Sigmoid colon (tissue), 7 donors: Measurements from ENCODE around the gene PRPF40B. TPM values are rescaled to one million over a fixed set of nuclear protein-coding genes. Genes with fewer than 3 reads are reported as not detected.

ENCODE experiments used
- DNase-seq: peaks from one replicate; pipeline ENCODE4 v3.0.0-alpha.2; 2019
- H3K27ac ChIP-seq, 4 donors: fragments of 200-600 bp; sonication (generic); one replicate each; pipeline ENCODE4 v1.5.1; 2016 to 2019; ENCODE audit warnings: mild to moderate bottlenecking in 1 of 4
- H3K27me3 ChIP-seq, 3 donors: fragments of 200-600 bp; sonication (generic); one replicate each; pipeline ENCODE4 v1.5.1; 2019; ENCODE audit warnings: mild to moderate bottlenecking in 1 of 3
- H3K36me3 ChIP-seq, 4 donors: fragments of 200-600 bp; sonication (generic); one replicate each; pipeline ENCODE4 v1.5.1; 2016 to 2019
- H3K4me1 ChIP-seq, 4 donors: fragments of 200-600 bp; sonication (generic); one replicate each; pipeline ENCODE4 v1.5.1; 2017 to 2019
- H3K4me3 ChIP-seq, 4 donors: fragments of 200-600 bp; sonication (generic); one replicate each; pipeline ENCODE4 v1.5.1; 2017 to 2019; ENCODE audit warnings: mild to moderate bottlenecking in 2 of 4, moderate library complexity in 1 of 4
- H3K9me3 ChIP-seq, 4 donors: fragments of 200-600 bp in 3 of 4; sonication (generic) in 3 of 4; one replicate each; pipeline versions ENCODE4 v1.5.1 to v1.6.1; 2013 to 2019
- EP300 ChIP-seq, 4 donors: sonication (generic); formaldehyde crosslinking; IDR thresholded peaks; one replicate each; pipeline ENCODE4 v1.6.1; 2017; ENCODE audit warnings: antibody characterized with exemption in 4 of 4
- POLR2A ChIP-seq, 2 donors: fragments of 450-650 bp; IDR thresholded peaks; one replicate each; pipeline ENCODE4 v1.6.1; 2016; ENCODE audit warnings: antibody characterized with exemption in 2 of 2, mild to moderate bottlenecking in 2 of 2, moderate library complexity in 2 of 2
- POLR2AphosphoS5 ChIP-seq, 4 donors: sonication (generic); formaldehyde crosslinking; IDR thresholded peaks; one replicate each; pipeline ENCODE4 v1.6.1; 2017; ENCODE audit warnings: antibody characterized with exemption in 4 of 4
- WGBS, 2 donors: extraction: QIAGEN DNeasy Blood & Tissue Kit; methylation state at CpG; one replicate each; pipeline ENCODE4 v1.1.7; 2013; 5-methylcytosine and 5-hydroxymethylcytosine counted together
- intact Hi-C: fragments of 100-400 bp; cut with DNase I; formaldehyde crosslinking; loops from one replicate; pipeline ENCODE4 v1.15.1; 2023
- polyA plus RNA-seq, 3 donors: library from polyadenylated mRNA; stranded (reverse); fragments of 200-250 nt; gene quantifications; one replicate each; pipeline ENCODE4 v1.2.3, GENCODE V29; 2013
- total RNA-seq, 4 donors: library from RNA; depleted of rRNA; stranded (reverse); fragments of >200 nt; gene quantifications; one replicate each; pipeline ENCODE4 v1.1.0, GENCODE V29; 2016
- TF ChIP-seq, protein P1 (sequence below), 4 experiments: fragments of 450-650 bp in 3 of 4; fragments of 200-600 bp in 1 of 4; IDR thresholded peaks; one replicate each; pipeline ENCODE4 v1.5.1; 2016 to 2019; ENCODE audit warnings: antibody characterized with exemption in 4 of 4, mild to moderate bottlenecking in 3 of 4, moderate library complexity in 2 of 4
- donor health status: healthy with polysubstance abuse.
- donor health status: Bipolar disorder and iron deficiency.
- donor health status: healthy.

The PRPF40B gene
- total and polyA plus RNA-seq, 7 donors, result 1.4 to 27.5 (median 13.3) TPM

DNA sequence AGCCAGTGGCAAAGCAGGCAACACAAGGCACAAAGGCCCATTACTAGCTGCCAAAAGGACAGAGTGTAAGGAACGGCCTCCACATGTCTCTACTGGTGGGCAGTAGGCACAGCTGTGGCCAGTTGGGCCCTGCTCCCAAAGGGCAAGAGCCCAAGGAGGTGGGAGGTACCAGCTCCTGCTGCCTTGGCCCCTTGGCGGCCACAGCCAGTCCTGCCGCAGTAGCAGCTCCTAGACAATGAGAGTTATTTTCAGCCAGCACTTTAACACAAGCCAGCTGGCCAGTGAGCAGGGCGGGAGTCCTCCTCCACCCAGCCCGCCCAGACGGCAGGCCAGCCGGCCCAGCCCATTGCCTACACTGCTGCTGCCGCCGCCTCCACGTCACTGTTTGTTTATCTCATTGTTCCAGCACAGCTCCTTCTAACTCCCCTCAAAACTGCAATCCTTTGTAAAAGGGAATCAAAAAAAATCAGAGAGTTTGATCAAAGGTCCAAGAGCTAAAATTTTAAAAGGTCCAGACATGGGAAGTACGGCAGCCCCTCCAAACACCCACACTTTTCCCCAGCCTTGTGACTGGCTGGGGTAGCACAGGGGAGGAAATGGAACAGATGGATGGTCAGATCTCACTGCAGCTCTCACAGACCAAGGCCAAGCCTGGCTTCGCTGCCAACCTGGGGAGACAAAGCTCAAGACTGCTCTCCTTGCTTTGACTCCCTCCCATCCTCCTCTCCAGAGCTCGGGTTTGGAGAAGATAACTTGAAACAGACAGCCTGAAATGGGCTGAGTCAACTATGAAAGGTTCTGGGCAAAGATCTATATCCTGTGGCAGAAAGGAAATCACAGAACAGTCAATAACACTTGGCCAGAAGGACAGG, 50.3 kb downstream of the PRPF40B start:
- peak overlapping the region in 2 of 4 donors; percentile 9 to 14 for H3K4me3 ChIP-seq
- TF ChIP-seq, protein P1, sequence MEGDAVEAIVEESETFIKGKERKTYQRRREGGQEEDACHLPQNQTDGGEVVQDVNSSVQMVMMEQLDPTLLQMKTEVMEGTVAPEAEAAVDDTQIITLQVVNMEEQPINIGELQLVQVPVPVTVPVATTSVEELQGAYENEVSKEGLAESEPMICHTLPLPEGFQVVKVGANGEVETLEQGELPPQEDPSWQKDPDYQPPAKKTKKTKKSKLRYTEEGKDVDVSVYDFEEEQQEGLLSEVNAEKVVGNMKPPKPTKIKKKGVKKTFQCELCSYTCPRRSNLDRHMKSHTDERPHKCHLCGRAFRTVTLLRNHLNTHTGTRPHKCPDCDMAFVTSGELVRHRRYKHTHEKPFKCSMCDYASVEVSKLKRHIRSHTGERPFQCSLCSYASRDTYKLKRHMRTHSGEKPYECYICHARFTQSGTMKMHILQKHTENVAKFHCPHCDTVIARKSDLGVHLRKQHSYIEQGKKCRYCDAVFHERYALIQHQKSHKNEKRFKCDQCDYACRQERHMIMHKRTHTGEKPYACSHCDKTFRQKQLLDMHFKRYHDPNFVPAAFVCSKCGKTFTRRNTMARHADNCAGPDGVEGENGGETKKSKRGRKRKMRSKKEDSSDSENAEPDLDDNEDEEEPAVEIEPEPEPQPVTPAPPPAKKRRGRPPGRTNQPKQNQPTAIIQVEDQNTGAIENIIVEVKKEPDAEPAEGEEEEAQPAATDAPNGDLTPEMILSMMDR (IDR thresholded peaks at IDR 0.05), result peak; percentile 55 to 87 (median 75)
- peak; percentile 77 to 94 (median 92) for TF ChIP-seq POLR2AphosphoS5 (IDR thresholded peaks at IDR 0.05)
- TF ChIP-seq EP300 (IDR thresholded peaks at IDR 0.05), result peak in 2 of 4 donors; percentile 14 to 34
- peak; percentile 41 to 54 for TF ChIP-seq POLR2A (IDR thresholded peaks at IDR 0.05)
- no peaks in the 10 kb centered on the region for H3K27me3 ChIP-seq
- peak; percentile 98 for DNase-seq
- intact Hi-C loops, result loop anchor here (1.0 to 2.0 kb wide), 2 partner anchors 29 to 34 kb away; partner anchors contain the start of gene FMNL3
- H3K27ac ChIP-seq, result peak overlapping the region; percentile 87 to 93 (median 92)
- peaks cover 0 to 59% (median 49%) of the 10 kb centered on the region in 4 donors for H3K4me1 ChIP-seq
- H3K36me3 ChIP-seq, result no peaks in the 10 kb centered on the region
- WGBS, 2 donors, result 14 to 37% methylated on average over 13 of the region's 13 CpGs
- H3K9me3 ChIP-seq, result no peaks in the 10 kb centered on the region

DNA sequence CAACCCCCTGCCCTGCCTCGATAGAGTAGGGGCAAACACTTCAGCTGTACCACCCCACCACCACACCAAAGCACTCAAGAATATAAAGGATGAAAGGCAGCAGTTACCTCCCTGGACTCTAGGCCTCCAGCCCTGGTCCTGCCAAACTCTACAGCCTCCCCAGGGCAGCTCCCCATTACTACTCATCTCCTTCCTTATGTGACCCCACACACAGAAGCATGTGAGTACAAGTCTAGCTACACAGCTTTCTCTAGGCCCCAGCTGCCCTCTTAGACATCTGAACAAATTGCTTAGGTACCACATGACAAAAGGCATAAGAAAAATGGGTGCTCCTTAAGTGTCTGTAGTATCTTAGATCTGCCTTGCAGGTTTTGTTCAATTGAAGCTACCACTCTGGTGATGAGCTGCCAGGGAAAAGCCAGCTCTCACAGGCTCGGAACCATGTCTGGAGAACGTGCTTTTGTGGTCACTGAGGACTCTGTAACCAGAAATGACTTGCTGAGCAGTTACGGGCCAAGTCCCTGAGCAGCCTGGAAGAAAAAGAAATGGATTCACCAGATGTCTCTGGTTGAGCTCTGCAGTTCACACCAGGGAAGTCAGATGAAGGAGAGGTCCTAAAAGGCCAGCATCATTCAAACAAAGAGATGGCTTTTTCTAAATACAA, 51.1 kb downstream of the PRPF40B start:
- TF ChIP-seq, protein P1 (IDR thresholded peaks at IDR 0.05), result no peak
- no peak for TF ChIP-seq POLR2A (IDR thresholded peaks at IDR 0.05)
- no peak for TF ChIP-seq POLR2AphosphoS5 (IDR thresholded peaks at IDR 0.05)
- no peak for TF ChIP-seq EP300 (IDR thresholded peaks at IDR 0.05)
- Histone ChIP-seq H3K36me3 (no peaks in the 10 kb centered on the region), H3K4me3 (no peak overlapping the region), H3K4me1 (peaks cover 0 to 59% (median 49%) of the 10 kb centered on the region in 4 donors), H3K27me3 (no peaks in the 10 kb centered on the region), H3K27ac (peak overlapping the region; percentile 87 to 93 (median 92)), H3K9me3 (no peaks in the 10 kb centered on the region)
- intact Hi-C loops, result no loop called here
- 65 to 73% methylated on average over 4 of the region's 4 CpGs for whole genome bisulfite sequencing, 2 donors
- no peak for DNase-seq

DNA sequence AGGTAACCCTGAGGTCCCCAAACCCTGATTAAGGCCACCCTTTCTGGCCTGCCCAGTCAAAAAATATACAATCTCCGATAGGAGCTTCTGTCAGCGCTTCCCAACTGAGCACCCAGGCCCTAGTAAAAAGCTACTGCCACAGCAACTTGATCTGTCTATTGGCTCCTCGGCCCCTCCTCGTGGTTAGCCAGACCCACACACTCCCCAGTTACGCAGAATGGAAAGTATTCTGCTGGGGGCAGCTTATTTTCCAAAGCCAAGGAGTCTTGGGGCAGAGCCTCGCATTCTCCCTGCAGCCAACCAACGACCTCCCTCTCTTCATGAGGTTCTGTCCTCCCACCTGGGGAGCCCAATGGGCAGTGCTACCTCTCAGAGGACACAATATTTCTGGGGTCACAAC, 51.8 kb downstream of the PRPF40B start:
- no peaks in the 10 kb centered on the region for H3K27me3 ChIP-seq
- TF ChIP-seq POLR2A (IDR thresholded peaks at IDR 0.05) (no peak), POLR2AphosphoS5 (IDR thresholded peaks at IDR 0.05) (peak in 1 of 4 donors; percentile 18)
- intact Hi-C loops, result no loop called here
- no peaks in the 10 kb centered on the region for H3K36me3 ChIP-seq
- H3K4me3 ChIP-seq, result no peak overlapping the region
- no peak for DNase-seq
- H3K4me1 ChIP-seq, result peaks cover 0 to 59% (median 49%) of the 10 kb centered on the region in 4 donors
- H3K27ac ChIP-seq, result peak overlapping the region; percentile 87 to 93 (median 92)
- no peaks in the 10 kb centered on the region for H3K9me3 ChIP-seq
- WGBS, 2 donors, result 86 to 90% methylated on average over 7 of the region's 7 CpGs

DNA sequence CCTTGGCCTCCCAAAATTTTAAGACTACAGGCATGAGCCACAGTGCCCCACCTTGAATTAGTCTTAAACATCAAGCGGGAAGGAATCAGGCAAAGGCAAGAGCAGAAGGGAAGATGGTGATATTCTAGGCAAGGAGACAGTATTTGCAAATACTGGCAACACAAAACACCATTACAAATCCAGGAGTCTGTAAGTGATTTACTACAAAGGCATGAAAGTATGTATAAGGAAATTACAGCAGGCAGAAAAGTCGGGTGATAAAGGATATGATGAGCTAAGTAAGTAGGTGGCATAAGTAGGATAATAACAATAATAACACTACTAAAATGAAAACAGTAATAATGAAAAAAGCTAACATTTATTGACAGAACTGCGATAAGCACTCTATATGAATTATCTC, 55.4 kb downstream of the PRPF40B start:
- H3K4me1 ChIP-seq, result peaks cover 0 to 28% (median 22%) of the 10 kb centered on the region in 4 donors
- H3K4me3 ChIP-seq, result no peak overlapping the region

More for the DNA sequence above, 55.4 kb downstream of the PRPF40B start:
- TF ChIP-seq, protein P1 (IDR thresholded peaks at IDR 0.05), result no peak
- TF ChIP-seq EP300 (IDR thresholded peaks at IDR 0.05) (no peak), POLR2A (IDR thresholded peaks at IDR 0.05) (no peak), POLR2AphosphoS5 (IDR thresholded peaks at IDR 0.05) (no peak)
- WGBS, 2 donors, result 73 to 85% methylated on average over 3 of the region's 3 CpGs
- Histone ChIP-seq H3K27me3 (no peaks in the 10 kb centered on the region), H3K27ac (no peak overlapping the region), H3K36me3 (no peaks in the 10 kb centered on the region), H3K9me3 (no peaks in the 10 kb centered on the region)
- no peak for DNase-seq
- intact Hi-C loops, result no loop called here
